IPS-18c (cell line): ENCODE data around the gene PAFAH2.
A peak's percentile ranks its signal among the peaks of the same experiment; 100 is the strongest.

Experiments
- H3K4me3 ChIP-seq: 2 replicates; pipeline ENCODE4 v1.7.0; 2013; ENCODE audit warnings: low read depth, mild to moderate bottlenecking, low read length, moderate library complexity; ENCODE audit not compliant: insufficient read depth
- H3K9me3 ChIP-seq: one replicate; pipeline ENCODE4 v1.6.1; 2013; ENCODE audit warnings: mild to moderate bottlenecking, low read length, moderate library complexity; ENCODE audit not compliant: control insufficient read depth, insufficient read depth

Gene PAFAH2

GRCh38 chr1:26034504-26035202 is 36.8 kb upstream of the PAFAH2 start:
- peak overlapping the region; percentile 93 for H3K4me3 ChIP-seq
- no peaks in the 10 kb centered on the region for H3K9me3 ChIP-seq

DNA sequence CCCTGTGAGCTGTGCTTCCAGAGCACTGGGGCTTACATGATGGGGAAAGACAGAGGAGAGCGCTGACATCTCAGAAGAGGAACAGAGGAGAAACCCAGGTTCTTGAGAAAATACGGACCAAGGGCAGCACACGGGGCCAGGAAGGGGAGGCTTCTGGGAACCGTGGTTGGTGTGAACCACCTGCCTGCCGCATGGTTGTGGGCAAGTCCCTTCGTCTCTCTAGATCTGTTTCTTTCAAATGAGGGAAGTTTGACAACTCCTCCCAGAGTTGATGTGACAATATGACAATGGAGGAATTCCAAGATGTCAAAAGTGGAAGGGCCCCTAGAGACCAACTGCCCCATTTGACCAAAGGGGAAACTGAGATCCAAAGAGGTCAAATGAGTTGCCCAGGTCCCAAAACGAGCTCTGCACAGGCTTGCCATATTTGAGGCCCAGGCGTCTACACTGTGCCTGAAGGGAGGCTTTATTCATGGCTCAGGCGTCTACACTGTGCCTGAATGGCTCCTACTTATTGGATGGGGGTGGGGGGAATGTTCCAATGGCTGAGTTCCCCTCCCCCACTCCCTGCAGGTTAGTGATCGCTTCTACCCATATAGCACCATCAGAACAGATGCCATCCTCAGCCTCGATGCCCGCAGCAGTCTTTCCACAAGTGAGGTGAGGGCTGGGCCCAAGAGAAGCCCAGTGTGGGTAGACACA is 34.9 kb upstream of the PAFAH2 start:
- no peak overlapping the region for H3K4me3 ChIP-seq
- H3K9me3 ChIP-seq, result no peaks in the 10 kb centered on the region

DNA sequence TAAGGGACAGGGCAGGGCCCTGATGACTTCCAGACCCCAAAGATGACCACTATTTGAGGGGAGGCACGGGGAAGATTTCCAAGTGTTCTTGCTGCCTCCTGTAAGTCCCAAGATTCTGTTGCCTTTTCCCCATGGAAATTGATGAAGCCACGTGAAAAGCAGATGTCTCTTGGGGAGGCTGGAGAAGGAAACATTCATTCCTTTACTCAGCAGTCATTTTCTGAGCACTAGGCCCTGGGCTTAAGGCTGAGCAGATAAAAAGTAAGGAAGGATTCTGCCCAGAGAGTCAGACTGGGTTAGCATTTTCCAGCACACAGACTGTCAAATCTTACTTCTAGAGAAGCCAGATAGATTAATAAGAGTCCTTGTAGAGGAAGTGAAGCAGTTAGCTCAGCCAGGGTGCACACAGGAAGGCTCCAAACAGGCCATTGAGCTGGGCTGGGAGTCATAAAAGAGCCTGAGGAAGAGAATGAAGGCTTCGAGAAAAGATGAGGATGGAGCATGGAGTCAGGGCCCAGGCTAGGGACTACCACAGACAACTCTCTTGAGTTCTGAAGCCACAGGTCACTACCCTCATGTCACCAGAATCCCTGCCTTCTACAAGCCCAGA is 33.9 kb upstream of the PAFAH2 start:
- H3K4me3 ChIP-seq, result no peak overlapping the region
- no peaks in the 10 kb centered on the region for H3K9me3 ChIP-seq

GRCh38 chr1:26031196-26031595 is 33.3 kb upstream of the PAFAH2 start:
- Histone ChIP-seq H3K4me3 (no peak overlapping the region), H3K9me3 (no peaks in the 10 kb centered on the region)

DNA sequence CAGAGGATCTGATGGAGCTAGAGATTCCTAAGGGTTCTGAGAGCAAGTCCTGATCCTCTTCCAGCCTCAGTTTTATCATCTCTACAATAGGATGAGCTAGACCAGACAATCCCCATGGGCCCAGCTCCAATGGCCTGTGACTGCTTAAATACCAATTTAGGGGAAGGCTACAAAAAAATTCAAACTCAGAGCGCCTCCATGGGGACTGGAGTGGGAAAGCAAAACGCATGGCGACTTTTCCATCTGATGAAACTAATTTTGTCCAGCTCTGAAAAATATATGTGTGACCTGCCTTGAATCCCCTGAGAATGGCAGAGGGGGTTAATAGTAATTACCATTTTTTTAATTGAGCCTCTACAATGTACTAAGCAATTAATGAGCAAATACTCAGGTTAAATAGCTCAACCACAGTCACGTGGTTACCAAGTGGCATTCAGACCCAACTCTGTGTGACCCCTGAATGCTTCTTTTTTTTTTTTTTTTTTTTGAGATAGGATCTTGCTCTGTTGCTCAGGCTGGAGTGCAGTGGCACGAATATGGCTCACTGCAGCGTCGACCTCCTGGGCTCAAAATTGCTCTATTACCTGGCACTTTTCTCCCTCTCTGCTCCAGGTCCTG is 32.1 kb upstream of the PAFAH2 start:
- Histone ChIP-seq H3K9me3 (no peaks in the 10 kb centered on the region), H3K4me3 (no peak overlapping the region)

DNA sequence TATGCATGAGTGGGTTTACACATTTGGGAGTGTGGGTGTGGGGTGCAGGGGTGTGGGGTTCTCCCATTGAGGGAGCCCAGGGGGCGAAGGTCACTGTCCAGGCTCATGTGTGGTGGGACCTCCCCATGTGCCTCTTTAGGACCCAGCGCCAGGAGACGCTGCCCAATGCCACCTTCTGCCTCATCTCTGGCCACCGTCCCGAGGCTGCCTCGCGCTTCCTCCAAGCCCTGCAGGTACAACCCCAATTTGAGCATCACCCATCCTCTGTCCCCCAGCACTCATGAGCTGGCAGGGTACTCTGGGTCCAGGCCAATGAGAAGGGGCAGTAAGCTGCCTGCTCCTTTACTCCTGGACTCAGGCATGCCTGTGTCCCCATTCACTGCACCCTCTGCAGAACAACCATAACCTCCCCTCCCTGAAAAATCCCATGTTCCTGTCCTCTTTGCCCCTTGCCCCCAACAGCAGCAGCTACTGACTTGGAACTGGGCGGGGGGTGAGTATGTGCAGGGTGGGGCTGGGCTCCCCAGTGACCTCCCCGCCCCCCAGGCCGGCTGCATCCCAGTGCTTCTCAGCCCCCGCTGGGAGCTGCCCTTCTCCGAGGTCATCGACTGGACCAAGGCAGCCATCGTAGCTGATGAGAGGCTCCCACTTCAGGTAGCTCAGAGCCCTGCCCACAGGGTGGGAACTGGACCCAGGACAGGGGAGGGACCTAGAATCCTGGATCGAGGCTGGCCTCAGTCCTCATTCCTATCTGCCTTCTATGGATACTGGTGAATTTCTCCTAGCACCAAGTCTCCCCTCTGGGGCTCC is 31.4 kb upstream of the PAFAH2 start:
- Histone ChIP-seq H3K4me3 (no peak overlapping the region), H3K9me3 (no peaks in the 10 kb centered on the region)

GRCh38 chr1:26028490-26028980 is 30.7 kb upstream of the PAFAH2 start:
- Histone ChIP-seq H3K9me3 (no peaks in the 10 kb centered on the region), H3K4me3 (no peak overlapping the region)

DNA sequence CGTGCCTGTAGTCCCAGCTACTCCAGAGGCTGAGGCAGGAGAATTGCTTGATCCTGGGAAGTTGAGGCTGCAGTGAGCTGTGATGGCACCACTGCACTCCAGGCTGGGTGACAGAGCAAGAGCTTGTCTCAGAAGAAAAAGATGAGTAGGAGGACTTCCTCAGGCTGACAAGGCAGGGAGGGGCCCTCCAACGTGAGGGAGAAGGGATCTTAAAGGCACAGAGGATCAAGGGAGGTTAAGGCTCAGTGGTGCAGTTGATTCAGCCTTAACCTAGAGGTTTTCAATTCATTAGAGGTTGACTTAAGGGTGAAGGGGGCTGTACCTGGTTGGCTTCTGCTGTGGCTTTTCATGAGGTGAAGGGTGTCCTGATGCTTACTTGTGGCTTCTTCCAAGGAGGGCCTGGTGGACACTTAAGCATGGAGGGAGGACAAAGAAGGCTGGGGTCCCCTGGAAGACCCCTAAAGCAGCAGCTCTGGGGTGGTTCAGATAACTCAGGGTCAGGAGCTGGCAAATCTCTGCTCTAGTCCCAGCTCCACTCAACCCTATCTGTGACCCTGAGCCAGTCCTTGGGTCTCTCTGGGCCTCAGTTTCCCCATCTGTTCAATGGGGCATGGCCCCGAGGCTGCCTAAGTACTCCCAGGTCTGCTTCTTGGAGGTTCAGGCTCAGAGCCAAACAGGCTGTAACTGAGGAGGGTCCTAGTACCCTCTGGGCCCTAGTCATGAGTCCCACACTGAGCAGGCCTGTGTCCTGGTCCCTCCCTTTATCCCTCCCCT is 30.0 kb upstream of the PAFAH2 start:
- no peak overlapping the region for H3K4me3 ChIP-seq
- H3K9me3 ChIP-seq, result no peaks in the 10 kb centered on the region

GRCh38 chr1:26025517-26025916 is 27.7 kb upstream of the PAFAH2 start:
- Histone ChIP-seq H3K9me3 (no peaks in the 10 kb centered on the region), H3K4me3 (no peak overlapping the region)

GRCh38 chr1:26025060-26025459 is 27.2 kb upstream of the PAFAH2 start:
- no peak overlapping the region for H3K4me3 ChIP-seq
- no peaks in the 10 kb centered on the region for H3K9me3 ChIP-seq

DNA sequence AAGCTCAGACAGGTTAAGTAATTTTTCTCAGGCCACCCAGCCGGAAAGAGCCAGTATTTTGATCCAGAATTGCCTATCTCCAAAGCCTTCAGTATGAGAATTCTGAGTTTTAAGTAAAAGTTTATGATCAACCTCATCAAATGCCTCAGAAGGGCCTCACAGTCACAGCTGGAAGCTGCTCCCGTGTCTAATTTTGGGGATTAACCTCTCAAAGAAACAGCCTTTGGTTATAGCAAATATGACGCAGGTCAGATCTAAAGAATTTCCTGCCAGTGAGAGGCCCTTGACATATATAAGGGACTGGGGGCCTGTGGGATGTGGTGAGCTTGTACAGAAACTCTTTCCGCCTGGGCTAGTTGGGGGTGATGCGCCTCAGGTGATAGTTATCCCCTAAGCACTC is 26.0 kb upstream of the PAFAH2 start:
- Histone ChIP-seq H3K4me3 (no peak overlapping the region), H3K9me3 (no peaks in the 10 kb centered on the region)

- no peak overlapping the region for H3K4me3 ChIP-seq
- no peaks in the 10 kb centered on the region for H3K9me3 ChIP-seq
Measured at GRCh38 chr1:26023009-26023408, 25.1 kb upstream of the PAFAH2 start.

GRCh38 chr1:26022404-26022779 is 24.5 kb upstream of the PAFAH2 start:
- H3K4me3 ChIP-seq, result 0 out of 2 replicates have a peak overlapping the region, but pooled peaks have one; percentile 48
- no peaks in the 10 kb centered on the region for H3K9me3 ChIP-seq

DNA sequence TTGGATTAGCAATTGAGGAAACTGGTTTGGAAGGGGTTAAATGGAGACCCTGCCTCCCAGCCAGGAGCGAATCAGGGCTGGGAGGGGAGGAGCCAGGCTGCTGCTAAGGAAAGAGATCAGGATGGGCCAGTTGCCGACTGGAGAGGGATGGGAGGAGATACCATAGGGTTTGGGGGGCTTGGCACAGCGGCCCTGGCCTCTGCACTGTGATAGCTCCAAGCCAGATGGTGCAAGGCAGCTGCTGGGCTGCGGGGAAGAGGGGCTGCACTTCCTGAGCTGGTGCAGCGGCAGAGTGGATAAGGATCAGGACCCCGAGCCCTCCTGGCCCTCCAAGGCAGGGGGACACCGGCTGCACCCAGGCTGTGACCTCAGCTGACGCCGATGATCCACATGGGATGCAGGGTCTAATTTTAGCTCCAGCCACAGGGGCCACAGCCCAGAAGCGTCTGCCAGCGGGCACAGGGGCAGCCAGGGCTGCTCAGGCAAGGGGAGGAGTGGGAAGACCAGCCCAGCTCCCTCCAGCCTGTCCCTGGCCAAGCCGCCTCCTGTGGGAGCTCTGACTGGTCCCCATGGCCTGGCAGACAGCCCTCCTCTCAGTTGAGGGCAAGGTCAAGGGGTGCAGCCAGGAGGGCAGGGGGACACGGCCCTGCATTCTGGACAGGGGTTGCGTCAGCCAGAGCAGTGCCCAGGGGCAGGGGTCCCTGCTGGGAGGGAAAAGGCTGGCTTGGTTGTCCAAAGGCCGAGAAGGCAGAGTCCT is 24.0 kb upstream of the PAFAH2 start, which contains the start of gene EXTL1:
Gene EXTL1, plus strand, starts transcription at position 129 of the 757 bp plus-strand sequence. CDS start 872 bp downstream, outside the sequence.
- H3K4me3 ChIP-seq, result peak within 1 kb of the TSS; percentile 48
- no peaks in the 10 kb centered on the region for H3K9me3 ChIP-seq

DNA sequence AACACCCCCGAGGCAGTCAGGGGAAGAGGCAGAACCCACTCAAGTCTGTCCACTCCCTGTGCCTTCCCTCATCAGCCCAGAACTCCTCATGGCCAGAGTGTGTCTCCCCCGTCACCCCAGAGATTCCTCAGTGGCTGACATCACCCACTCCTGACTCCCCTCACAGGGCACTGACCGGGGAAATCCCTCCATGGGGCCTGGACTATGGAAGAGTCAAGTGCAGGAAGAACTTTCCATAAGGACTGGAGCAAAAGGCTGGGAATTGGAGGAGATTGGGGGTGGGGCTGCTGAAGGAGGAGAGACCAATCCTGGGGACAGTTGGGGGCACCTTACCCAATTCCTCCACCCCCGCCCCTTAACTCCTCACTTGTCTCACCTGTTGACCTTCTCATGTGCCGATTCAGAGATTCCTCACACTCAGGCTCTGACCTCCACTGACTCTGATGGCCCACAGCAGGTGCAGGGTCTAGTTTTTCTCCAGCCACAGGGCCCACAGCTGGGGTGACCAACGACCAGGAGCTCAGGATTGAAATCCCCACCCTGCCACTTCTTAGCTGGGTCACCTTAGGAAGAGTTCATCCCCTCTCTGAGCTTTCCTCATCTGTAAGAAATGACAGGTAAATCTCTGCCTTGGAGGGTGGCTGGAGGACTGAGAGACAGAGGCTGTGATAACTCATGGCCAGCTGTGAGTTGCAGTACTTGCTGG is 23.2 kb upstream of the PAFAH2 start:
- Histone ChIP-seq H3K9me3 (no peaks in the 10 kb centered on the region), H3K4me3 (no peak overlapping the region)
